ENCODE data around the gene CDK5RAP2.
"Not testable (repeated sequence)": the region's sequence is repeated elsewhere in the genome, so short reads cannot be mapped to it uniquely, and the experiment has no call there.

CDK5RAP2 gene

DNA sequence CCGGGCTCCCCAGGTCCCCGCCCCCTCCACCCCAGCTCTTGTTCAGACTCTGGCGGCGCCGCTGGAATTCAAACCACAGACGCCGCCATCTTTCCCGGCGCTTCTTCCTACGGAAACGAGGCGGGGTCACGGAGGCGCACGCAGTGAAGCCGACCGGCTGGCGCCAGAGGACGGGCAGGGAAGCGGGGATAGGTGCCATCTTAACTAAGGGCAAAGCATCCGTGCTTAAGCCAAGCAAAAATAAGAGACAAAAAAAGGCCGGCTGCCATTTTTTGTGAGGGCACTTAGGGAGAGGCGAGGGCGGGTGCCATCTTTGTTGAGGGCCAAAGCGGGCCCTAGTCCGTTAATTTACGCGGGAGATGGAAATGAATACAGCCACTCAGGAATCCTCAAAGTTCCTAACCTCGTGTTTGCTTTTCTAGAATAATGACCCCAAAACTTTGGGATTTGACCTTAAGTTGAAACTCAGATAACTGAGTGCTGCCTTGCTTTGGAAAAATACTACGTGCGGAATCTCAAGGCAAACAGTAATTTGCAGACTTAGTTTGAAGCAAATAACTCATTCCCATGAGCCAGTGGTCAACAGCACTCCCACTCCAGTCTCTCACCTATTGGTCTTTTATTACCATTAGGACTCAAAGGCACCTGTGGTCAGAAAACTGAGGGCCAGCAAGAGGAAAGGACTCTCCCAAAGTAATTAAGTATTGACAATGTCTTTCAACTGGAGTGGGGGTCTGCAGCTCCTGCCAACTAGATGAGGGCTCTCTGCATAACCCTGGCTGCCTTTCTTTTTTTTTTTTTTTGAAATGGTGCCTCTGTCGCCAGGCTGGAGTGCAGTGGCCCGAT is at the start of gene CDK5RAP2:
CDK5RAP2 (minus strand) TSS at position 117 of the 846 bp plus-strand sequence. CDS start 189 bp downstream, outside the sequence.
- DNase-seq (ENCODE audit: low spot score), result peak; percentile 99

DNA sequence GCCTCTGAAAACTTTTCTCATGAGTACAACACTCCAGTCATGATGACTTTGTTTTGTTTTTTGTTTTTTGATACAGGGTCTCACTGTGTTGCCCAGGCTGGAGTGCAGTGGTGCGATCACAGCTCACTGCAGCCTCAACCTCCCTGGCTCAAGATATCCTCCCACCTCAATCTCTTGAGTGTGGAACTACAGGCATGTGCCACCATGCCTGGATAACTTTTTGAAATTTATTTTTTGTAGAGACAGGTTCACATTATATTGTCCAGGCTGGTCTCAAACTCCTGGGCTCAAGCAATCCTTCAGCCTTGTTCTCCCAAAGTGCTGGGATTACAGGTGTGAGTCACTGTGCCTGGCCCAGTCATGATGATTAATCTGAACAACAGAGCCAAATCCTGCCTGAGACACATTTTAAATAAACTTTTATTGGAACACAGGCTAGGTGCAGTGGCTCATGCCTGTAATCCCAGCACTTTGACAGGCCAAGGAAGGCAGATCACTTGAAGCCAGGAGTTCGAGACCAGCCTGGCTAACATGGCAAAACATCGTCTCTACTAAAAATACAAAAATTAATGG is 49.0 kb upstream of the CDK5RAP2 start:
- not testable (repeated sequence) for DNase-seq (ENCODE audit: low spot score)

DNA sequence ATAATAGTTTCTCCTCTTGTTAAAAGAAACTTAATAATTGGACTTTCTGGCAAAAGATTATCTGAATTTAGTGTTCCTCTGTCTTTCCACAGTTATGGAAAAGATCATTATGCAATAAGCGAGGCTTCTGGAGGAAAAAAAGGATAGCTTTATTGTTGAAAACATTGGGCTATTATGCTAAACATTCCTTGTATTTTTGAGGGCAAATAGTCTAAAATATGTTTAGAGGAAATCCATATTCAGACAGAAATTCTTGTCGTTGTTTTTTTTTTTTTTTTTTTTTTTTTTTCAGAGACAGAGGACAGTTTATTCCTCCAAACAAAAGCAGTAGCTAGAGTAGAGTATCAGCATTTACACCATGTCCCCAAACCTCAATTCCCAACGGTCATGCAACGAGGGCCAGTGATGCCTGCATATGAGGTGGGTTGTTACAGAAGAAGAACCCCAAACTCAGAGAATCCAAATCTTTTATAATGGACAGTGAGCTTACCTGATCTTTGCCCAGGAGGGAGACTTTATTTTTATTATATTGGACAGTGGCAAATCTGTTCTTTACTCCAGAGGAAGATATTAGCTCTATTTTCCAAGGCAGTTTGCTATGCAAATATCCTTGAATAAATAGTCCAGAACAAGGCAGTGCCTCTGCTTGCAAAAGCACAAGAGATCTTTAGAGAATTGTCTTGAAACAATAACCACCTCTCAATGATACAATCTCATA is 48.4 kb upstream of the CDK5RAP2 start:
- DNase-seq (ENCODE audit: low spot score), result no peak

DNA sequence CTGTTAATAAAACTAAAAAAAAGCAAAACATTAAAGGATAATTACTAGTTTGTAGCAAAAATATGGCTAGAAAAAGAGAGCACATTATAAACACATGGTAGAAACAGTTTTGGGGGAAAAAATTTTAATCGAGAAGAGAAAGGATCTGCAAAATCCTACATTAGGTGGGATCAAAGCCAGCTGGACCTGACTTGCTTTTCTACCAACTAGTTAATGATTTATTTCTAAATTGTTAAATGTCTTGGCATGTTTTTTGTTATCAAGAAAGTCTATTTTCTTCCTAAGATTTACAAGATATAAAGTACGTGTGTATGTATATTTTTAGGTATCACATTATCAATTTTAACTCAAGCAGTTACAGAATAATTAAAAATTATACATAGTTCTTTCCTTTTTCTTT is 47.1 kb upstream of the CDK5RAP2 start:
- DNase-seq (ENCODE audit: low spot score), result no peak

DNA sequence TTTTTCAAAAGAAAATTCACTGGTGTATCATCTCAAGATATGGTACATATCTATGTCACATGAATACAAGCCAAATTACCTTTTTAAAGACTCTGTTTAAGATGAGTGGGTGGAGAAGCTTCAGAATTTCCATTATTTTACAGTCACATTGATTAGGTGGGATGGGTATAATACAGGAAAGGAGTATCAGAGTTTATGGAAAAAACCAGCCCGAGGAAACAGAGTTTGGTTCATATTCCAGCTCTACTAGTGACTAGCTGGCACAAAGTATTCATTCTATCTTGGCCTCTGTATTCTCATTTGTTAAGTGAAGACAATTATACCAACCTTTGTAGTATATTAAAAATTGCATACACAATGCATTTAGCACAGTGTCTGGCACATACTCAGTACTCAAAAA is 46.5 kb upstream of the CDK5RAP2 start:
- DNase-seq (ENCODE audit: low spot score), result no peak

DNA sequence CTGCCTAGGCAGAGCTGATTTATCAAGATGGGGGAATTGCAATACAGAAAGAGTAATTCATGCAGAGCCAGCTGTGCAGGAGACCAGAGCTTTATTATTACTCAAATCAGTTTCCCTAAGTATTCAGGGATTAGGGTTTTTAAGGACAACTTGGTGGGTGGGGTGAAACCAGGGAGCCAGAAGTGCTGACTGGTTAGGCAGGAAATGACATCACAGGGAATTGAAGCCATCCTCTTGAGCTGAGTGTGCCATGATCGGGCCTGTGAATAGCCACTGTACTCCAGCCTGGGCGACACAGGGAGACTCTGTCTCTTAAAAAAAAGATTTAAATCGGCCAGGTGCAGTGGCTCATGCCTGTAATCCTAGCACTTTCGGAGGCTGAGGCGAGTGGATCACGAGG is 45.3 kb upstream of the CDK5RAP2 start:
- no peak for DNase-seq (ENCODE audit: low spot score)

DNA sequence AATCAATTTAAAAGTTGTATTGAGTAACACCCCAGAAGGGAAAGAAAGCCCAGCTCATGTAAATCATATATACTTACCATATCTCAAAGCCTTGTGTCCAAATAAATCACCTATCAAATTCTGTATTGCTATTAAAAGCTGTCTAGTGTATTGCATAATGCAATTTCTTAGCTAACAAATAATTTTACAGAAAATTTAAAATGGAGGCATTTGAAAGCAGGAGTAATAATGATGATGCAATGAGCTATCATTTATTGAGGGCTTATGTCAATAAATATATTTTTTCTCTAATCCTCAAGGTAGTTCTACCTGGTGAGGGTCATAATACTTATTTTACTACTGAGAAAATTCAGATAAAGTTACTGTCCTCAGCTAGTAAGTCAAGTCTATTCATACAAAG is 42.8 kb upstream of the CDK5RAP2 start:
- no peak for DNase-seq (ENCODE audit: low spot score)

DNA sequence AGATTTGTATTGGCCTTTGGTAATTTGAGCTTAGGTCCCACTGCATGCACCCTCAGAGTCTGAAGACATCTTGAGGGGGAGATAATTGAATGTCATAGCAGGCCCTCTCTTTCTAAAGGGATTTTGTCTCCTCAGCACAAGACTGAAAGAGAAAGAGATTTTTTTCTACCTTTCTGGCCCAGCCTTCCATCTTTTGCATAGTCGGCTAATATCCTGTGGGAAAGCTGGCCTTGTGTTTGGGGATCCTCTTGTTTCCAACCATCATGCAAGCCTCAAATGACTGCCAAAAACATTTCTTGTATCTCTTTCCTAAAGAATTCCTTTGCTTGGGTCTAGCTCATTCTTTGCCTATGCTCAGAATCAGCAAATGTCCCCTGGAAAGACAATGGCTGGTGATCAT is 42.0 kb upstream of the CDK5RAP2 start:
- DNase-seq (ENCODE audit: low spot score), result no peak

DNA sequence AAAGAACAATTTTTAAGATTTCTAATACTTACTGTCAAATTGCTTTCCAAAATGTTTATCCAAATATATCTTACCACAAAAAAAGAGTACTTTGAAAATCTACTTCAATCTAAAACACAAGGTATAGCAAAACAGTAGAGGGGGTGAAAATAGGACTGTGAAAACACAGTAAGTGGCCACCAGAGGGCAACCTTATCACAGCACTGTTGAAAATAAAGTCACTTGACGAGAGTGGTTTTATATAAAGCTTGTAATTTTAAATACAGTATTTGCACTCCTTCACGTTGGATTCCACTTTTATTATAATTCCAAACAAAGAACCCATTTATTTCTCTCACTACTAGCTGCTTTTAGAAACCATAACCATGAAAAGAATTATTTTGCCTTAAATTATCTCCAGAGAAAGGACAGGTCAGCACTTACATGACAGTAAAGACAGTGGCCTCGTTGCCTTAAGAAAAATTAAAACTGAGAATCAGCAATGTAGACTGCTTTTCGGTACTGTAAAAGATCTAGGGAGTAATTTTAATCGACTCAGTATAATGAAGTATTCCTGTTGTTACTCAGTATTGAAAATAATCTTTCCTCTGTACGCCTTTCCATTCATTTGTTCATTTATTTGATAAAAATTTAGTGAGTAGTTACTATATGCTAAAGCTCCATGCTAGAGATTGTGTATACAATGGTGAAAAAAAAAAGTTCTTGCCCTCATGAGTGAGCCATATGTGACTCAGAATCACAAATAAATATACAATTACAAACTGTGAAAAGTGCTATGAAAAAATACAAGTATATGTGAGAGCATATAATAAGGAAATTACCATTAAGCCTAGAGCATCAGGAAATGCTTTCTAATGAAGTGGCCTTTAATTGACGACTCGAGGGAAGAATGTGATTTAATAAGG is 40.0 kb upstream of the CDK5RAP2 start:
- peak; percentile 67 for DNase-seq (ENCODE audit: low spot score)

DNA sequence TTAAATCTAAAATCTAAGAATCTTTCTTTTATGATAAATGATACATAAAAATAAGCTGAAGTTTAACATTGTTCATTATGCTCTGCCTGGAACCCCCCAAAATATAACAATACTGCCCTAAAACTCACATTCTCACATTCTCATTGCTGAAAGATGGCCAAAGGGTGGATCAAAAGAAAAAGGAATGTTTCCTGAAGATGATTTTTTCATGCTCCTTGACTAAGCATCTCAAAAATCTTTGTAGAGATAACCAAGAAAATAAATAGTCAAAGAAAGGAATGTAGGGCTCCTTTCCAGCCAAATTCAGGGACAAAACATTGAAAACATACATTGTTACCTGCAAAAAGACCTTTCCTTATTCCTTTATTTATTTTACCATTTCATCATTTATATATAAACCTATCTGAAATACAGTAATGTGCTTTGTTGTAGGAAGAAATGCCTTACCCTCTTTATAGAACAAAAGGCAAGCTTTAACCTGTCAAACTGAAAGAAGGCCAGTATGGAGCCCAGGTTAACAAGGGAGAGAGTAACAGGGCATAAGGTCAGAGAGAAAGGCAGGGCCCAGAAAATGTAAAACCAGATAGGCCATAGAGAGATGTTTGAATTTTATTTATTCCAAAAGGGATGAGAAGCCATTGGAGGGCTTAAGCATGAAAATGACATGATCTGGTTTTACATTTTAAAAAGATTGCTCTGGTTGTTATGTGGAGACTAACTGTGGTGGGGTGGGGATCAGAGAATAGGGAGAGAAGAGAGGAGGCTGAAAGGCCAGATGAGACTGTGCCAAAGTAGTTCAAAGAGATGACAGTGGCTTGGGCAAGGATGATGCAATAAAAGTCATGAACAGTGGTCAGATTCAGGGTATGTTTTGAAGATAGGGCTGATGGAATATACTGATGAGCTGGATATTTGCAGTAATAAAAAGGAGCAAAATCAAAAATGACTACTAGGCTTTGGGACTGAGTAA is 37.3 kb upstream of the CDK5RAP2 start:
- peak; percentile 67 for DNase-seq (ENCODE audit: low spot score)

DNA sequence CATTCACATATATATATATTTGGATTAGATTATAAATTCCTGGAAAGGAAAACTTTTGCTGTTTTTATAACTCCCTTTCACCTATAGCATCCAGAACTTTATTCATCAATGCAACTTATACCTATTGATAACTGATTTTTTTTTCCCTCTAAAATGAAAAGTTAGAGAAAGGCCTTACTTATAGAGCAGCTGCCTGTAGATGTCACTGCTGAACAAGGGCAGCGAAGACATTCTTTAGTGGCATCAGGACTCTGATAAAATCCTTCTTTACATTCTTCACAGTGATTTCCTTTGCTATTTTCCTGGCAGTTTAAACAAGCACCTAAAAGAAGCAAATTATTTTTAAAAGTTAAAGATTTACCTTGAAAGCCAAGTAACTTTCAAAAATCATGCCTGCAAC is 32.3 kb upstream of the CDK5RAP2 start:
- DNase-seq (ENCODE audit: low spot score), result no peak

DNA sequence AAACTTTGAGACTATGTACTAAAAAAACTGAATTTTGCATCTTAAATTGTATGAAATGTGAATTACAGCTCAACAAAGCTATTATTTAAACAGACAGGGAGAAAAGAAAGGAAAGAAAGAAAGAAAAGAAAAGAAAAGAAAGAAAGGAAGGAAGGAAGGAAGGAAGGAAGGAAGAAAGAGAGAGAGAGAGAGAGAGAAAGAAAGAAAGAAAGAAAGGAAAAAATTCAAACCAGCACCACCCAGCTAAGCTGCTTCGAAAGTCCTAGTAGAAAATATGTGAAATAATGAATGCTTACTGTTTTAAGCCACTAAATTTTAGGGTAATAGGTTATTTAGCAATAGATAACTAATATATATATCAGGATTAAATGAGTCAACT is 31.7 kb upstream of the CDK5RAP2 start:
- no peak for DNase-seq (ENCODE audit: low spot score)

DNA sequence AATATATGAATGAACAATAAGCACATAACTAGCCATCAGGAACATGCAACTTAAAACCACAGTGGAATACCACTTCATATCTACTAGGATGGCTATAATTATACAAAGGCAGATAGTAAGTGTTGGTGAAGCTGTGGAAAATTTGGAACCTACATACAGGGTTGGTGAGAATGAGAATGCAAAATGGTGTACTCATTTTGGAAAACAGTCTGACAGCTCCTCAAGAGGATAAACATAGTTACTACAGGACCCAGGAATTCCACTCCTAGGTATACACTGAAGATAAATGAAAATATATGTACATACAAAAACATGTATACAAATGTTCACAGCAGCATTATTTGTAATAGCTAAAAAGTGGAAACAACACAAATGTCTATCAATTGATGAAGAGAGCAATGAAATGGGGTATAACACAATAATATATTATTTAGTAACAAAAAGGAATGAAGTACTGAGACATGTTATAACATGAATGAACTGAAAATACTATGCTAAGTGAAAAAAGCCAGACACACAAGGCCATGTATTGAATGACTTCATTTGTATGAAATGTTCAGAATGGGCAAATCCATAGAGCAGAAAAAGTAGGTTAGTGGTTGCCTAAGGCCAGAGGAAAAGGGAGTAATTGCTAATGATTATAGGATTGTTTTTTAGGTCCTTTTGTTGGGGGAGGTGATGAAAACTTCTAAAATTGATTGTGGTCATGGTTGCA is 31.2 kb upstream of the CDK5RAP2 start:
- DNase-seq (ENCODE audit: low spot score), result no peak

DNA sequence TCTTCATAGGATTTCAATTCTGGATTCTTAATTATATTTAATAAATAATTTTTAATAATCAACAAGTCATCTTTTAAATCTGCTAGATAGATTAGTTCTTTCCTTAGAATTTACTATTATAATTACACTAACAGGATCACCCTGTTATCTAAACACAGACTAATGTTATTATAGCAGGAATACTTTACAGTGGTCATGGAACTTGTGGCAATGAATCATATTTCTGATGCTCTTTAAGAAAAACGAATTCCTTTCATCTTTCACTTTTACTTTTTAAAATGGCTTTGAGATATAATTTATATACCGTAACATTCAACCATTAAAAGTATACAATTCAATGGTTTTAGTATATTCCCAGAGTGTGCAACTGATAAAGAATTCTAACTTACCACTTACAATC is 29.7 kb upstream of the CDK5RAP2 start:
- no peak for DNase-seq (ENCODE audit: low spot score)

DNA sequence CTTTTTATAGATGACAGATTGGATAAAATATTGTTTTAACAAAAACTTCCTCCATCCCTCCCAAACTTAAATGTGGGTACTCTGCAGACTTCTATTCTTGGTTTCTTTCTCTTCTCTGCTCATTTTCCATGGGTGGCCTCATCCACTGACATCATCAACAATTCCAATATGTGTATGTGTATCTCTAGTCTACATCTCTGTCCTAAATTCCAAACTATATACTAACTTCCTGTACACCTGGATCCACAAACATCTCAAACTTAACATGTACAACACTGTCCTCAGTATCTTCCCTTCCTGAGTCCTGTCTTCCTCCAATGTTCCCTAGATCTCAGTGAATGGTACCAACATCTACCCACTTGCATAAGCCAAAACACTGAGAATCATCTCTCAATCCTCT is 28.5 kb upstream of the CDK5RAP2 start:
- DNase-seq (ENCODE audit: low spot score), result no peak

DNA sequence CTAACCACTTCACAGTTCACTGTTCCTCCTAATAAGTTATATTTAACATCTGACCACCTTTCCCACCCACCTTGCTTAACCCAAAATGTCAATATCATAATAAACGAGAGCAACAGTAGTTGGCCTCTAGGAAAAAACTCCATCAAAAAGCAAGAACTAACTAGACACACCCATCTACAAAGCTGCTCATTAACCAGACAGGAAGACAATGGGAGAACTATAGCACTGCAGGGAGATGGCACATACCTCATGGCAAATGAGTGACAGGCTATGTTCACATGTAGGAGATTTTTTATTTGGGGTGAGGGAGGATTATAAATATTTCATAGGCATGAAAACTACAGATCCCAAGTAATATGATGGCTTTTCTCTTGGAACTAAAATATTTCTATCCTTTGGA is 23.6 kb upstream of the CDK5RAP2 start:
- DNase-seq (ENCODE audit: low spot score), result peak; percentile 68

DNA sequence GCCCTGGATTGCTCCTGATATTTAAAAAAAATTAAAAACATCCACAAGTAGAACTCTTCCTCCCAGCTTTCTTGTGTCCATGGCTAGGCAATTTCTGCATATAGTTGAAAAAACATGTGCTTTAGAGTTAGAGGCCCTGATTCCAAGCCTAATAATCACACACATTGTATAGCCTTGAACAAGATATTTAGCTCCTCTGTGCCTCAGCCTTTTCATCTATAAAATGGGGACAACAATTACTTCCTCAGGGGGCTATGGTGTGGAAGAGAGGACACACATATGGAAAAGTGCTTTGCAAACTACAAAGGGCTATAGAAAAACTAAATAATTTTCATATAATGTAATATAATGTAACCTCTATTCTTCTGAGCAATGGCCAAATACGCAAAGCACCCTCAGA is 23.0 kb upstream of the CDK5RAP2 start:
- no peak for DNase-seq (ENCODE audit: low spot score)

DNA sequence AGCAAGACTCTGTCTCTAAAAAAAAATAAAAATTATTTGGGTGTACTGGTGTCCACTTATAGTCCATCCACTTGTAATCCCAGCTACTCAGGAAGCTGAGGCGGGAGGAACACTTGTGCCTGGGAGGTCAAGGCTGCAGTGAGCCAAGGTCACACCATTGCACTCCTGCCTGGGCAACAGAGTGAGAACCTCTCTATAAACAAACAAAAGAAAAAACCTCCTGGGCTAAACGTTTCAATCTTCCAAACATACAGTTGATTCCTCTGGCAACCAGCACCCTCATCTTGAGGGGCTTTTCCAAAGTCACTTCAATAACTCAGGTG is 13.9 kb upstream of the CDK5RAP2 start:
- DNase-seq (ENCODE audit: low spot score), result no peak

DNA sequence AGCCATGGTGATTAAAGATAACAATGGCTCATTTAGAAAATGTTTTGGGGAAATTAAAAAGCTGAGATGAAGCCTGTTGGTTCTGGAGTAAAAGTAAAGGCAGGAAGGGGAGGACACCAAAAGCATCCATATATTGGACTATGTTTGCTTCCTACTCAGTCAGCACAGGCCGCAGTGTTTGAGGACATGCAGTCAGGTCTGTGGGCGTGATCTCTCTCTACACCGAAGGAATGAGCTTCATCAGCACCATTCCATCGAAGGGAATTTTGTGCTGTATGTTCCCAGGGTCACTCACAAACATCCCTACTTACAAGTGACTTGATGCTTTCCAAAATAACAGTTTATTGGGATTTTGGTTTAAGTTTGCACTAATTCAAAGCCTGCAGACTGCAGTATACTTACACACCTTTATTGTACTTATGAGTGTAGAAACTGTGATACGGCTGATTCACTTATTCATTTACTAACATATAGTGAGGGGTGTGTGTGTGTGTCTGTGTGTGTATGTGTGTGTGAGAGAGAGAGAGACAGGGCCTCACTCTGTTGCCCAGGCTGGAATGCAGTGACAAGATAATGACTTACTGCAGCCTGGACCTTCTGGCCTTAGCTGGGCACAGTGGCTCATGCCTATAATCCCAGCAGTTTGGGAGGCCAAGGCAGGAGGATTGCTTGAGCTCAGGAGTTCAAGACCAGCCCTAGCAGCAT is 13.4 kb upstream of the CDK5RAP2 start:
- no peak for DNase-seq (ENCODE audit: low spot score)

DNA sequence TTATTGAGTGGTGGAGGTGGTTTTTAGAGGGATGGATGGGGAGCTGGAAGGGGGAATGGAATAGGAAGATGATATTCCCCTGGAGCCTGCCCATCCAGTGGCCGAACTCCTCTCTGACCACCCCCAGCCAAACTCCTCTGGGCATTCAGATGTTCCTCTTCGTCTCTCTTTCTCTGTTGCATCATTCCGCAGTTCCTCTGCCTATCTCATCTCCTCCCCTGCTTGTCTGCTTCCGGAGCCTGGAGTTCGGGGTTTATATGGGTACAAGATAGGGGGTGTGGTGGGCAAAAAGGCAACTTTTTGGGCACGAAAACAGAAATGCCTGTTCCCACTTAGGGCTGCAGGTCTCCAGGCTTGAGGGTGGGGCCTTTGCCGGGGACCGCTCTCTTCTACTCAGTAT is 12.2 kb upstream of the CDK5RAP2 start:
- DNase-seq (ENCODE audit: low spot score), result no peak
